D341Med (cell line): ENCODE data around the gene DVL1.
A peak's percentile ranks its signal among the peaks of the same experiment; 100 is the strongest.
"Not testable (repeated sequence)": the region's sequence is repeated elsewhere in the genome, so short reads cannot be mapped to it uniquely, and the experiment has no call there.

Experiments
- DNase-seq: peaks from one replicate; pipeline ENCODE4 v3.0.0; 2012; ENCODE audit warnings: low spot score

The DVL1 gene

DNA sequence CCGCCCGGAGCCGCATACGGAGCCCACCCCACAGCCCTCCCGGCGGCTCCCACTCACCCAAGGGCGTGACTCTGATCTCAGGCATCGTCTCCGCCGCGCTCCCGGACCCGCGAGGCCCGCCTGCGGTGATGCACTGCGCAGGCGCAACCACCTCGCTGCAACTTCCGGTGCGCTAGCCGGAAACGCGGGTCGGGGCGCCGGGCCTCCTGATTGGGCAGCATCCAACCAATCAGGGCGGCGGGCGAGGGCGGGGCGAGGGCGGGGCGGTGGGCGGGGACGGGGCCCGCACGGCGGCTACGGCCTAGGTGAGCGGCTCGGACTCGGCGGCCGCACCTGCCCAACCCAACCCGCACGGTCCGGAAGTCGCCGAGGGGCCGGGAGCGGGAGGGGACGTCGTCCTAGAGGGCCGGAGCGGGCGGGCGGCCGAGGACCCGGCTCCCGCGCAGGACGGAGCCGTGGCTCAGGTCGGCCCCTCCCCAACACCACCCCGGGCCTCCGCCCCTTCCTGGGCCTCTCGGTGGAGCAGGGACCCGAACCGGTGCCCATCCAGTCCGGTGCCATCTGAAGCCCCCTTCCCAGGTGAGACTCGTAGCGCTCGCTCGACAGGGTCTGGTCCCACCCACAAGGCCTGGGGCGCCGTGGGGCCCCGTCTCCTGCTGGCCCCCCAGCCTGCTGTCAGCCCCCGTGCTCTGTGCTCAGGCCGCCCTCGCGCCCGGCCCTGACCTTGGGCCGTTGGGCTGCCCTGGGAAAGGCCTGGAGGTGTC lies 24.5 kb downstream of the DVL1 start, which contains the start of the genes CPTP and INTS11:
TSS of gene CPTP (plus strand) at position 279 of the 764 bp plus-strand sequence. CDS start 2,109 bp downstream, outside the sequence.
TSS of gene INTS11 (minus strand) at position 137 of the 764 bp plus-strand sequence. CDS start at position 85, 52 bp downstream.
- DNase-seq: peak; percentile 99

DNA sequence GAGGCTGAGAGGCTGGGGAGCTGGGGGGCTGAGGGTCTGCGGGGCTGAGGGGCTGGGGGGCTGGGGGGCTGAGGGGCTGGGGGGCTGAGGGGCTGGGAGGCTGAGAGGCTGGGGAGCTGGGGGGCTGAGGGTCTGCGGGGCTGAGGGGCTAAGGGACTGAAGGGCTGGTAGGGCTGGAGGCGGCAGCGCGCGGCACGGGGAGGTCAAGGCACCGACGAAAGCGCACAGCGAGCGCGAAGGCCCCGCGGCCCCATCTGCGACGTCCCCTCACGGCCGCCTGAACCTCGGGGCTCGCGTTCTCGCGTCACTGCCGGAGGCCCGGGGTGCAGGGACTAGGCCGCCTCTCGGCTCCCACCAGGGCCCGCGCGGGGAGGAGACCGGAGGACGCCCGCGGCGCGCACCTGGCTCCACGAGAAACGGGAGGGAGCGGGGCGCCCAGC lies 25.1 kb downstream of the DVL1 start:
- no peak for DNase-seq

DNA sequence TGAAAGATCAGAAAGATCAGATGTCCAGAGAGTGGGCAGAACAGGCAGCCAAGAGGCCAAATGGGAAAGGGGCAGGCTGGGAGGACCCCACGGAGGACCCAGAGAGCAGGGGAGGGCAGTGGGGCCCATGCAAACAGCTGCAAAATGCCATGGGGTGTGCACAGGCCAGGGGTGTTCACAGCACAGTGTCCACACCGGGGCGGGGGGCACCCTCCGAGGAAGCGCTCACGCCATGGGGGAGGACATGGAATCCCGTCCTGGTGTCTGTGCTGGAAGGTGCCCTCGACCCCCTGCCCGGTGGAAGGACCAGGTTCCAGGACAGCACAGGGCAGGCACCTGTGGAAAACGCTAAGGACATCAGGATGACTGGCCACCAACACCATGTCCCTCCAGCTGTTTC lies 26.3 kb downstream of the DVL1 start:
- no peak for DNase-seq

DNA sequence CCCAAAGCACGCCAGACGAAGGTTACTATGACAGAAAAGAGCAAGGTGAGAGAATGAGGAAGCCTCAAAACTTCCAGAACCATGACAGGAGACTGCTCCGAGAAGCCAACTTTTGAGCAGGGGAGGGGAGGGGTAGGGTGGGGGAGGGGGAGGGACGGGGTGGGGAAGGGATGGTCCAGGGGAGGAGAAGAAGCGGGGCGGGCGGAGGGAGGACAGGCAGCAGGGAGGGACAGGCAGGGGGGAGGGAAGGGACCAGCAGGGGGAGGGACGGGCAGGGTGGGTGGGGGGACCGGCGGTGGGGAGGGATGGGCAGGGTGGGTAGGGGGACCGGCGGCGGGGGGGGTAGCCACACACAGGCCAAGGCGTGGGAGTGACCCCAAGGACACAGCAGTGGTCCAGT lies 26.8 kb downstream of the DVL1 start:
- DNase-seq: no peak

DNA sequence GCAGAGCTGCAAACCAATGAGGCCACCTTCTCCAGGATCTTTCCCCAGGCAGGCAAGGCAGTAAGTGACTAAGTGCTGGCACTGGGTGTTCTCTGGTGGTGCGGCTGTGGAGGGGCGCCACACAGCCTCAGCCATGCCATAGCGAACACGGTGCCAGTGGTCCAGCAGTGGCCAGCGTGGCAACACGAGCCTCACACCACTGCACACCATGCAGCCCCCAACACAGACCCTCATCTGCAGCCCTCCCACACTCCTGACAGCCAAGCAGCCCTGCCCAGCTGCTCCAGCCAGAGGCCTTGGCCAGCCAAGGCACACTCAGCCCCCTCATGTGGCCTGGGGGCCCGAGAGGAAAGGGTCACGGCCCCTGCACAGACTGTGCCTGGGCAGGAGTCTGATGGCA lies 27.7 kb downstream of the DVL1 start:
- no peak for DNase-seq

DNA sequence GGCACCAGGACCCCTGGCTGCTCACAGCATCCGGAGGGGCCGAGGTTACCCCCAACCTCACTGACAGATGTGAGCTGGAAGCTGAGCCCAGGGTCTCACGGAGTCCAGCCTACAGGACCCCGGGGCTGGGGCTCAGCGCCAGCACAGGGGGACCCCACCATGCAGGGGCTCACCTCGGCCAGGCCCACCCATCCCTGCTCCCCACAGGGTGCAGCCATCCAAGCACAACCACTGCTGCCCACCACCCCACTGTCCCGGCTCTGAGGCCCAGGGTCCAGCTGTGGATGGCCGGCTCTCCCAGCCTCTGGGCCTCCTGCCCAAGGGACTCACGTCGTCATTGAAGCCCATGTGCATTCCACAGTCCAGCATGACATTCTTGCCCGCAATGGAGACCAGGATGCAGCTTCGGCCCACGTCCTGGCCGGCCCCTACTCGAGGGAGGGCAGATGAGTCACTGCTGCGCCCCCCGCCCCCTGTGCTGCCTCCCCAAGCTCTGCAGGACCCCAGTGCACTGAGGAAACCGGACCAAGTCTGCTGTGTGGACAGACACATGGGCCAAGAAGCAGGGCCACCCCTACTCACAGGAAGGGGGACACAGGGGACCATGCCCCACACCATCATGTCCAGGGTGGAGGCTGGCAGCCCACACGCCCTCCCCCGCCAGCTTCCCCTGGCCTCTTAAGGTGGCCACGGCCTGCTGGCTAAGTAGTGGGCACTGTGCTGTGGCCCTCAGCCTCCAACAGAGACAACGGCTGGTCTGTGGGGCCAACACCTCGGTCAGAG lies 28.4 kb downstream of the DVL1 start:
- DNase-seq: no peak

DNA sequence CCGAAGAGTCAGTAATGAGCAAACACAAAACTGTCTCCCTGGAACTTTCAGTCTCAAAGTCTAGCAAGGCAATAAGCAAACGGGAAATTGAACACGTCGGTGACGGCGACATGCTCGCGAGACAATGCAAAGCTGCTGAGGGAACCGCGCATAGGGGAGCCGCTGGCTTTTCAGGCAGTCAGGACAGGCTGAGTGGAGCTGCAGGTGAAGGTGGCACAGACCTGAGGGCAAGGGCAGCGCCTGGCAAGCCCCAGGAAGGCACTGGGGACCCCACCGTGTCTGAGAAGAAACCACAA lies 29.6 kb downstream of the DVL1 start:
- DNase-seq: no peak

DNA sequence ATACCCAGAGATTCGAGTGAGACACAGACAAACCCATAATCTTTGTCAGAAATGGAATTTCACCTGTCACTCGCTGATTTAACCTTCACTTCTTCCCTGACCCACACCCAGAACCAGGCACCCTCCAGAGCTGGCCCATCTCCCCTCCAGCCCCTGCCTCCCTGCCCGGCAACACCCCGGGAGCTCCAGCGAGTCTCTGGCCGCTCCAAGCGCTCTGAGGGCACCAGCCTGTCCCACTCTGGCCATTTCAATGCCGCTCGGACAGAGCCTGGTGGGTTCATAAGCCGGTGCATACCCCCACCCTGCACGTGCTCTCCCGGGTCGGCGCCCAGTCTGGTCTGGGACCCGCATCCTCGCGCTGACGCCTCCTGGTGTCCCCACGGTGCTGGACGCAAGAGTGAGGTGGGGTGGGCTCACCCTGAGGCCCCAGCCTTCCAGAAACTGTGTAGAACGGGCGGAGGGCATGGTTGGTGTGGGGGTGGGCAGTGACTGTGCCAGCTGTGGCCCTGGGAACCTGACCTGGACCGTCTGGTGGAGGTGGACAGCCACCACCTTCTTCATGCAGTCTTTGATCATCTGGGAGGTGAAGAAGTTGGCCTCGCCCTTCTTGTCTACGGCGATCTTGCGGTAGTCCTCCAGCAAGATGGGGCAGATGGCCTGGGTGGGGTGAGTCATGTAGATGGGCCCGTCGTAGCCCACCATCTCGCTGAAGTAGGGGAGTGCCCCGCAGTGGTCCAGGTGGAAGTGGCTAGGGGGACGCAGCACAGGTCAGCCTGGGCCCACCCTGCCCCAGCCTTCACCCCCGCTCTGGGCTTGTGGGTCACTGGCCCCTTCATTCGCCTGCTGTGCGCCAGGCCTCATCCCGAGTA lies 30.2 kb downstream of the DVL1 start:
- no peak for DNase-seq

DNA sequence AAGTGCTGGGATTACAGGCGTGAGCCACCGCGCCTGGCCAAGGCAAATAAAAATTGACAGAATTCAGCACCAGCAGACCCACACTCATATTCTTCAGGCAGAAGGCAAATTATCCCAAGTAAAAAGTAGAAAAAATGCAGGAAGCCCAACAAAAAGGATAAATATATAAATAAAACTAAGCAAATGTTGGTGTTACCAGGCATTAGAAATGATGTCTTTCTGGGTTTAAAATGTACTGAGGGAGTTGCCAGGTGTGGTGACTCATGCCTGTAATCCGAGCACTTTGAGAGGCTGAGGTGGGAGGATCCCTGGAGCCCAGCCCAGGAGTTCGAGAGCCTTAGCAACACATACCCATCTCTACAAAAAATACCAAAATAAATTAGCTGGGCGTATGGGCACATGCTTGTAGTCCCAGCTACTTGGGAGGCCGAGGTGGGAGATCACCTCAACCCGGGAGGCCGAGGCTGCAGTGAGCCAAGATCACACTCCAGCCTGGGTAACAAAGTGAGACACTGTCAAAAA lies 31.0 kb downstream of the DVL1 start:
- no peak for DNase-seq

DNA sequence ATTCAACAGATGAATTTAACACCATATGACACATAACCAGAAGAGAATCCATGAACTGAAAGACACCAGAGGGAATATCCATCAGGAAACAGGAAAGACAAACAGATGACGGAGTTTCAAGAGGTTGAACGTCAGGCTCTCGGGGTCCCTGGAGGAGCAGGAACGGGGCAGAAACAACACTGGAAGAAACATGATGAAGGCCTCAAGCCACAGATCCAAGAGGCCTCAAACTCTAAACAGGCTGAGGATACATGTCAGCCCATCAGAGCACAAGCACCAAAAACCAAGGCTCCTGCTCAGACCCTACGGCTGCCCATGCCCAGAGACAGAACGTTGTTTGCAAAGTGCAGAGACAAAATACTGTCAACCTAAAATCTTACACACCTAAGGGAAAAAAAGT lies 31.8 kb downstream of the DVL1 start:
- no peak for DNase-seq

DNA sequence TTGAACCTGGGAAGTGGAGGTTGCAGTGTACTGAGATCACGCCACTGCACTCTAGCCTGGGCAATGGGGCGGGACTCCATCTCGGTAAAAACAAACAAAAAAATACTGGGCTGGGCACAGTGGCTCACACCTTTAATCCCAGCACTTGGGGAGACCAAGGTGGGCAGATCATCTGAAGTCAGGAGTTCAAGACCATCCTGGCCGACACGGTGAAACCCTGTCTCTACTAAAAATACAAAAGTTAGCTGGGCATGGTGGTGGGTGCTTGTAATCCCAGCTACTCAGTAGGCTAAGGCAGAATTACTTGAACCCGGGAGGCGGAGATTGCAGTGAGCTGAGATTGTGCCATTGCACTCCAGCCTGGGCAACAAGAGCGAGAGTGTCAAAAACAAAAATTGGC lies 33.0 kb downstream of the DVL1 start:
- not testable (repeated sequence) for DNase-seq

DNA sequence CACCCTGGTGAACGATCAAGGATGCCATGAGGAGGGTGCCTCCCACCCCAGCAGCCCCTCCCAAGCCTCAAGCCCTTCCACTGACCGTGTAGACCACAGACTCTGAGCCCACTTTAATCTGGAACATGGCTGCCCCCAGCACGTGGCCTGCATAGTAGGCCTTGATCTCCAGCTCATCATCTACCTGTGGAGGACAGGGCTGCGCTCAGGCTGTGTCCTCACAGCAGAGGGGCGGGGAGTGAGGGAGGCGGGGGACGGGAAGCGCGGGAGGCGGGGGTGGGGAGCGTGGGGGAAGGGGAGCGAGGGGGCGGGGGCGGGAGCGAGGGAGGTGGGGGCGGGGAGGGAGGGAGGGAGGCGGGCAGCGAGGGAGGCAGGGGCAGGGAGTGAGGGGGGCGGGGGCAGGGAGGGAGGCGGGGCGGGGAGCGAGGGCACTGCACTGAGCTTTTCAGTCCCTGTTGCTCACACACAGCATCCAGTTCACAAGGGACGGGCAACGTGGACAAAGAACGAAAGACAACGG lies 33.7 kb downstream of the DVL1 start:
- DNase-seq: no peak

DNA sequence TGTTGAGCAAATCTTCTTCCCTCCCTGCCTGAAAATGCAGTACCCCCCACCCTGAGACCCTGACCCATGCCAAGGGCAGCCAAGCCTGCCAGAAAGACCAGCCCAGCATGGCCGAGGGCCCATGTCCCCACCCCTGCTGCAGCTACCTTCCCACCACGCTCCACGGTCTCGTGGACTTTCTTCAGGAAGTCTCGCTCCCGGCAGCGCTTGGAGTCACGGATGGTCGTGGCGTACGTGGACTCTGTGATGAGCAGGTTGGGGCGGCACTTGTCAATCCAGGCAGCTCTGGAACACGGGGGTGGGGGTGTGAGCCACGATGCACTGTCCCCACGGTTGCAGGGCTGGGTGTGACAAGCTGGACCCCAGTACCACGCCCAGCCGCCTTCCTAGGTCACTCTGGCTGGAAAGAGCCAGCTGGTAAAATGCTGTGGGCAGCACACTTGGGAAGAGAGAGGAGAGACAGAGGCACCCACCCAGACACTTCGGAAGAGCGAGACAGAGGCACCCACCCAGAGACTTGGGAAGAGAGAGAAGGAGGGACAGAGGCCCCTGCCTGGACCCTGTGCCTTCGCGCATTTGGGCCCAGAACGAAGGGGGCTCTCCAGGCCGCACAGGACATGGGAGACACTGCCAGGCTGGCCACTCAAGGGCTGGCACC lies 34.4 kb downstream of the DVL1 start:
- no peak for DNase-seq

DNA sequence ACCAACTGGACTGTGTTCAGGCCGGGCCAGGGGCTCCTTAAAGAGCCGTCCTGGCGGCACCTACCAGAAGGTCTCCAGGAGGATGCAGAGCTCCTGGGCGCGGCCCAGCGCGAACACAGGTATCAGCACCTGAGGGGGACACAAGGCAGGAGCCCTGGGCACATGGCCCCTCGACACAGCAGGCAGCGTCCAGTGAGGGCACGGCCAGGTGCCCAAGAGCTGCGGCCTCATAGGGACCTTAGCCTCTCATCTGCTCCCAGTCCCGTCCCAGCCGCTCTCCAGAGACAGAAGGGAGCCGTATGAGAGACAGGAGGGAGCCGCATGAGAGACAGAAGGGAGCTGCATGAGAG lies 35.0 kb downstream of the DVL1 start:
- no peak for DNase-seq

DNA sequence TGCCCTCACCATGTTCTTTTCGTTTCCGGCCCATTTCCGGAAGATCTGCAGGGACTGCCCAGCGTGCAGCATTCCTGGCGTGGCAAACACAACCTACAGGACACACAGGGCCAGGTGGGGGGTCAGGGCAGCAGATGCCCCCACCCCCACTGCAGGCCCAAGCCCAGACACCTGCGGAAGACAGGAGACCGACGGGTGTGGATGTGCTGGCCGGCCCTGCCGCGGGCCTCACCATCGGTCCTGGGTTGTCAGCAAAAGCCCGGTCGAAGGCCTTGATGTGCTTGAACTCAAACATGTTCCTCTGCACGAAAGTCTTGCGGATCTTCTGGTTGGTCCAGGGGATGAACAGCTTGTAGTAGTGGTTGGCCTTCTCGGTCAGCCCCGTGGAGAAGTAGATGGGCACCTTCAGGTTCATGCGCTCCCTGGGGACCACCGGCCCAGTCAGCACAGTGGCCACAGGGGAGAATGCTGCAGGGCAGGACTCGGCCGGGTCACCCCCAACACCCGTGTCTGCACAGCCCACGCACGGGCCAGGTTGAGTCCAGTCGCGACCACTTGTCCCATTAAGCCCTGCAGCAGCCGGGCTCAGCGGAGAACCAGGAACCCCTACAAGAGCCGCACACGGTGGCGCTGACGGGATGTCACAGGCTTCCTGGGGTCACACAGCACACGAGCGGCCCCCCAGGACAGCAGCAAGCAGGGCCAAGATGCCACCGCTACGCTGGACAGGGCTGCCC lies 35.5 kb downstream of the DVL1 start:
- no peak for DNase-seq

DNA sequence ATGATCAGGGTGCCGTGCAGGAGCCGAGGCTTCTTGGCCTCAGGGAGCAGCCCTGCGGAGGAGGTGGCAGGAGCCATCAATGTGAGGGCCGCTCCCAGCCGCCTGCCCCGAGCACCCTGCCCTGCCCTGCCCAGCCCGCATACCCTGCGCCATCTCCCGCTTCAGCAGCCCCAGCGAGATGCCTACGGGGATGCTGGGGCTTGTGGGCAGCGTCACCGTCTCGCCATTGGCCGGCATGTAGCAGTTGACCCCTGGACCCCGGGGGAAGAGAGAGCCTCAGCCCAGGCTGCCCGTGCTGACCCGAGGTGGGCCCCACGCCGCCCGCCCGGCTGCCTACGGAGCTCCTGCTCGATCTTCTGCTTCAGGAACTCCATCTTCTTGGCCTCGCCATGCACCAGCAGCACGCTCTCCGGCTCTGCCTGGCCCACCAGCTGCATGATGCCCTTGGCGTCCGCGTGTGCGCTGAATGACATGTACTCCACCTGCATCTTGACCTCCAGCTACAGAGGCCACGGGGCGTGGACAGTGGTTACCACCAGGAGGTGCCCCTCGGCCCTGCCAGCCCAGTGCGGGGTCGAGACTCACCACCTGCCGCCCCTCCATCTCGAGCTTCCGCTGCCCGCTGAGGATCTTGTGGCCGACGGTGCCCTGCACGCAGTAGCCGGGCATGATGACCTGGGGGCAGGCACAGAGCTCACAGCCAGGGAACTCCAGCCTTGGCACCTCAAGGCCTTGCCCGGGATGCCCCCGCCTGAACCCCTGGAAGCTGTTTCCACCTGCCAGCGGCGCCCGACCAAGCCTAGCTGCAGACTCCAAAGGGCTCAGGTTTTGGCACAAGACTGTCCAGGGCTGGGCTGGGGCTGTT lies 36.5 kb downstream of the DVL1 start:
- no peak for DNase-seq

DNA sequence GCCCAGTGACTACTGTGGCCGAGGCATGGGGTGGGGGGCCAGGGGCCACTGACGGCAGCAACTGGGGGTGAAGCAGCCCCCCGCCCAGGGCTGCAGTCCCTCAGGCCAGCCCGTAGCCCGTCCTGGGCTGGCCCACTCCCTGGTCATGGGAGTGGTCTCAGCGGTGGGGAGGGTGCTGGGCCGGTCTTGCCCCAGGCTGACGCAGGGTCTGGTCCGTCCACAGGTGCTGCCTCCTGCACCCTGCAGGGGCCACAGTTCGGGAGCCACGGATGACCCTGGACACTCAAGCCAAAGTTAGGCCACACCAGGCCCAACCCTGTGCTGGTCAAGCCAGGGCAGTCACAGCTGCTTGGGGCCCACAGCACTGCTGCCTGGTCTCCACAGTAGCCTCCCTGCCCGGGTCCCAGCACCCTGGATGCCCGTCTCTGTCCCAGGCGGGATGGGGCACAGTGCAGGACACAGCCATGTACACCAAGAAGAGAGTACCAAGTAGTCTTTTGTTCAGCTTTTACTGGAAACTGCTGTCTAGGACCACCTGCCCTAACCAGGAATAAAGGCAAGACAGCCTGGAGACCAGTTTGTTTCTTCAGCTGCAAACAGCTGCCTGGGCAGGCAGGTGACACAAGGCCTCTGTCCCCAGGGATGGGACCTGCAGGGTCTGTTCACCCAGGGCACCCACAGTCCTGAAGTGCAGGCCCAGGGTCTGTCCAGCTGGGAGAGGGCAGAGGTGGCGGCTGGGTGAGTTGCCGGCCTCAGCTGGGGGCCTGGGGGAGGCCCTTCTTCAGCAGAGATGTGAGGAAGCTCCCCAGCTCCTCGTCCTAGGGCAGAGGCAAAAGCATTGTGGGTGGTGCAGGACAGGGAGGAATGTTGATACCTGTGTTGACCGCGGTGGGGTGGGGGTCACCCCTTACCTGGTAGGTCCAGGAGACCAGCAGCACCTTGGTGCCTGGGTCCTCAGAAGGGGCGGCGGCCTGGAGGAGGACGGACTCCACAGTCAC lies 37.8 kb downstream of the DVL1 start:
- no peak for DNase-seq

DNA sequence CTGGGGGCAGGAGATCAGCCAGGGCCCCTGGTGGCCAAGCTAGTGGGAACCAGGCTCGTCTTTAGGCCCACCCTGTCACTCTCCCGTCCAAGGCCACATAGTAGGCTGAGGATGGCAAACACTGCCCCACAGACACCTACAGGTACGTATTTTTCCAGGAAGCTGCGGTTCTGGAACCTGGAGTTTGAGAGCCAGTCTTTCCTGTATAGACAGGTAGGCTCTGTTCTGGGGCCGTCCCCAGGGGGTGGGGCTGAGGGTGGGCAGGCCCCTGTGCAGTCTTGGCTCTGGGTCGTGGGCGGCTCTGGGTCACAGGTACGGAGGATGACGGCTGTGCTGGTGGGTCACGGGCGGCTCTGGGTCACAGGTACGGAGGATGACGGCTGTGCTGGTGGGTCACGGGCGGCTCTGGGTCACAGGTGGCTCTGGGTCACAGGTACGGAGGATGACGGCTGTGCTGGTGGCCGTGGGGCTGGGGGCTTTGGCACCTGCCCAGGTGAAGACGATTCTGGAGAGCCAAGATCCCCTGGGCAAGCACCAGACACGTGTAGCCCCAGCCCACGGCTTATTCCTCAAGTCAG lies 38.7 kb downstream of the DVL1 start:
- no peak for DNase-seq

DNA sequence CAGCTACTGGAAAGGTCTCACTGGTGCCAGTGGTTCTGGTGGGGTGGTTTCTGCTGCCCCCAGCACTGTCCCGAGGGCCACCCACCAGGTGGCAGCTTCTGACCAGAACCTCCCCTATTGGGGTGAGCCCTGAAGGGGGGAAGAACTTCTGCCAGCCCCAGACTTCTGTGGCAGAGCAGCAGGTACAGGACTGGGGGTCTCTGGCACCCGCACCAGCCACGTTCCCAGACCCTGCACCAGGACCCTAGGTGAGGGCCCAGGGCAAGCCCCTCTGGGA lies 39.2 kb downstream of the DVL1 start:
- no peak for DNase-seq
